Right lobe of liver (tissue), 6 donors: ENCODE data around the gene MCUR1. TPM values are rescaled to one million over a fixed set of nuclear protein-coding genes. Genes with fewer than 3 reads are reported as not detected.

Source experiments
- ATAC-seq, 4 donors: fragments of 200-7000 bp; cut with Tn5 transposase; one replicate each; pipeline ENCODE4 v1.9.1; 2020; ENCODE audit warnings: mild to moderate bottlenecking in 4 of 4, moderate library complexity in 4 of 4
- DNase-seq, 3 donors: peaks; one replicate each; pipeline ENCODE4 v3.0.0-alpha.2; 2020
- H3K27ac ChIP-seq, 3 donors: fragments of 200-600 bp; one replicate each; pipeline ENCODE4 v1.8.0; 2022
- H3K27me3 ChIP-seq, 2 donors: fragments of 200-600 bp; one replicate each; pipeline ENCODE4 v1.8.0; 2022
- H3K36me3 ChIP-seq, 4 donors: fragments of 200-600 bp; sonication (generic) in 1 of 4; one replicate each; pipeline versions ENCODE4 v1.5.1 to v1.8.0; 2017 to 2022; ENCODE audit warnings: control low read depth in 1 of 4
- H3K4me1 ChIP-seq, 4 donors: fragments of 200-600 bp; sonication (generic) in 1 of 4; one replicate each; pipeline versions ENCODE4 v1.5.1 to v1.8.0; 2017 to 2022; ENCODE audit warnings: control low read depth in 1 of 4
- H3K4me3 ChIP-seq, 3 donors: fragments of 200-600 bp; one replicate each; pipeline ENCODE4 v1.8.0; 2022
- H3K9me3 ChIP-seq, 4 donors: fragments of 200-600 bp; sonication (generic) in 1 of 4; one replicate each; pipeline versions ENCODE4 v1.5.1 to v1.8.0; 2017 to 2022; ENCODE audit warnings: control low read depth in 1 of 4
- POLR2A ChIP-seq: fragments of 450-650 bp; IDR thresholded peaks from one replicate; pipeline ENCODE4 v1.6.1; 2017; ENCODE audit warnings: antibody characterized with exemption, mild to moderate bottlenecking
- WGBS: methylation state at CpG from one replicate; pipeline ENCODE4 v1.1.6; 2018; ENCODE audit warnings: low coverage, low lambda C conversion rate; ENCODE audit not compliant: insufficient coverage; ENCODE audit errors: missing lambda C conversion rate; 5-methylcytosine and 5-hydroxymethylcytosine counted together
- intact Hi-C, 2 donors: fragments of 100-400 bp; cut with DNase I; formaldehyde crosslinking; loops; one replicate each; pipeline versions ENCODE4 v1.11.2 to v1.14.1; 2022
- total RNA-seq, 6 experiments: library from RNA; depleted of rRNA in 2 of 6; stranded (reverse); fragments of >200 nt in 2 of 6; fragmentation: NEBNext Ultra II Directional in 3 of 6; extraction: Animal tissue kit (Norgen Biotek cat#: 25700) in 3 of 6; gene quantifications; one replicate each; pipeline versions ENCODE4 v1.1.0 to v1.2.4, GENCODE V29; 2016 to 2023
- TF ChIP-seq, protein P1 (sequence below), 4 donors: fragments of 200-600 bp in 3 of 4; fragments of 450-650 bp in 1 of 4; IDR thresholded peaks; one replicate each; pipeline versions ENCODE4 v1.5.1 to v1.8.0; 2016 to 2022; ENCODE audit warnings: antibody characterized with exemption in 4 of 4, mild to moderate bottlenecking in 2 of 4
- donor health status: DM: no; HTN: yes; CAD: no.
- donor health status: DM: no; HTN: no; CAD: no.
- donor health status: DM: no; HTN: no; CAD: no.
- donor health status: DM: no; HTN: yes; CAD: no.
- donor health status: DM: no; HTN: yes; CAD: no.

Gene MCUR1
- total RNA-seq, 6 experiments from 2014 or later = 12.7 to 17.8 (median 15.2) TPM

DNA sequence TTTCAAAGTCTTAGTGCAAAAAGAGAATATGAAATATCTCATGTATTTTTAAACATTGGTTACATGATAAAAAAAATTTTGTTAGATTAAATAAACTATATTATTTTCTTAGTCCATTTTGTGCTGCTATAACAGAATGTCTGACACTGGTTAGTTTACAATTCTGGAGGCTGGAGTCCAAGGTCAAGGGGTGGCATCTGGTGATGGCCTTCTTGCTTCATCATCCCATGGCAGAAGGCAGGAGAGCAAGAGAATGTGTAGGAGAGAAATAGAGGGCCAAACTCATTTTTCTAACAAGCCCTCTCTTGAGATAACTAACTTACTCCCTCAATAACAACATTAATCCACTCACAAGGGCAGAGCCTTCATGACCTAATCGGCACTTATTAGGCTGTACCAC, 11.5 kb upstream of the MCUR1 start:
- 87% methylated on average over 1 of the region's 1 CpG for WGBS
- no peak for TF ChIP-seq POLR2A
- TF ChIP-seq, protein P1, sequence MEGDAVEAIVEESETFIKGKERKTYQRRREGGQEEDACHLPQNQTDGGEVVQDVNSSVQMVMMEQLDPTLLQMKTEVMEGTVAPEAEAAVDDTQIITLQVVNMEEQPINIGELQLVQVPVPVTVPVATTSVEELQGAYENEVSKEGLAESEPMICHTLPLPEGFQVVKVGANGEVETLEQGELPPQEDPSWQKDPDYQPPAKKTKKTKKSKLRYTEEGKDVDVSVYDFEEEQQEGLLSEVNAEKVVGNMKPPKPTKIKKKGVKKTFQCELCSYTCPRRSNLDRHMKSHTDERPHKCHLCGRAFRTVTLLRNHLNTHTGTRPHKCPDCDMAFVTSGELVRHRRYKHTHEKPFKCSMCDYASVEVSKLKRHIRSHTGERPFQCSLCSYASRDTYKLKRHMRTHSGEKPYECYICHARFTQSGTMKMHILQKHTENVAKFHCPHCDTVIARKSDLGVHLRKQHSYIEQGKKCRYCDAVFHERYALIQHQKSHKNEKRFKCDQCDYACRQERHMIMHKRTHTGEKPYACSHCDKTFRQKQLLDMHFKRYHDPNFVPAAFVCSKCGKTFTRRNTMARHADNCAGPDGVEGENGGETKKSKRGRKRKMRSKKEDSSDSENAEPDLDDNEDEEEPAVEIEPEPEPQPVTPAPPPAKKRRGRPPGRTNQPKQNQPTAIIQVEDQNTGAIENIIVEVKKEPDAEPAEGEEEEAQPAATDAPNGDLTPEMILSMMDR (IDR thresholded peaks at IDR 0.05) = no peak
- no peaks in the 10 kb centered on the region for H3K4me1 ChIP-seq
- no peaks in the 10 kb centered on the region for H3K27me3 ChIP-seq
- intact Hi-C loops = no loop called here
- DNase-seq = no peak
- H3K9me3 ChIP-seq = no peaks in the 10 kb centered on the region
- ATAC-seq = peak in 1 of 4 donors; percentile 50
- H3K27ac ChIP-seq = no peak overlapping the region
- no peaks in the 10 kb centered on the region for H3K36me3 ChIP-seq
- no peak overlapping the region for H3K4me3 ChIP-seq

DNA sequence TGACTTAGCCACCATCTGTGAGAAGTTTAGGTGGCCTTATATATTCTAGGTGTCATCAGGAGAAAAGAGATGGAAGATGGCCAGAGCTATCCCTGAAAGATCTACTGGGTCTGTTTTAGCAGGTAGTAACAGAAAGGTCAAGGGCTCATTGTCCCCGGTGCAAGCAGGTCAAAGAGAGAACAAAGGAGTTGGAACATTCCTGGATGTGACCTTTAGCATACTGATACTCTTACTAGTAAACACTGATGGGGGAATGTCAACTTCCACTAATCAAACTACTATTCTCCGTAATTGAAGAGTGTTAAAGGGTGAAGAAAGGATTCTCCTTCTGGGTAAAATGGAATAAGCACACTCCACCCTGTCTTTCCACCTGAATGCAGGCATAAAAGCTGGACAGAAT, 4.0 kb upstream of the MCUR1 start:
- Histone ChIP-seq H3K9me3 (no peaks in the 10 kb centered on the region), H3K4me3 (no peak overlapping the region), H3K36me3 (no peaks in the 10 kb centered on the region), H3K4me1 (peaks cover 0 to 8% (median 3%) of the 10 kb centered on the region in 4 donors), H3K27ac (no peak overlapping the region), H3K27me3 (no peaks in the 10 kb centered on the region)
- intact Hi-C loops = no loop called here
- no peak for DNase-seq
- TF ChIP-seq, protein P1 (IDR thresholded peaks at IDR 0.05) = no peak
- no peak for TF ChIP-seq POLR2A
- 49% methylated on average over 2 of the region's 2 CpGs for WGBS
- no peak for ATAC-seq

DNA sequence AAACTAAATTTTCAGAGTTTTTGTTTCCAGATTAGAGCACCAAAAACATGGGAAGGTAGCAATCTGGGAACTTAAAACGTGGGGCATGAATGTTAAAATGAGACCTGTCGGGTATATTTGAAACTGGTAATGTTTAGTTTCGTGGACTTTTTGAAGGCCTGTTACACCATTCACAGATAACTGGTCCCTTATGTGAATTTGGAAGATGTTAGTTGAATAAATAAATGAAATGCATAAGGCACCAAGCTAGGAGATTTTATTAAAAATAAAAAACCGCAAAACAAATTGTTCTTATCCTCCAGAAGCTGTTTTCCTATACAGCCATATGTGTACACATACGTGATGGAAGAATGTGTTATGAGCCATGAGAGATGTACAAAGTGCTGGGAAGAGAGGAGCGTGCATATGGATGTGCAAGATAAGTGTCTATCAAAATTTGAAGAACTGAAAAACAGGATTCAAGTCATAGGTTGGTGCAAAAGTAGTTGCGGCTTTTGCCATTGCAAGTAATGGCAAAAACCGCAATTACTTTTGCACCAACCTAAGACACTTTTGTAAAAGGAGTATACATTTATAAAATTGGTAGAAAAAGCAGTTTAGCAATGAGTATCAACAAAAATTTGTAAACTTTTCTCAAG, 700 bp upstream of the MCUR1 start:
- ATAC-seq (no peak), DNase-seq (no peak)
- Histone ChIP-seq H3K36me3 (no peaks in the 10 kb centered on the region), H3K4me1 (peaks cover 0 to 41% (median 5%) of the 10 kb centered on the region in 4 donors), H3K9me3 (no peaks in the 10 kb centered on the region), H3K27ac (peak overlapping the region; percentile 90 to 95 (median 93)), H3K4me3 (peak overlapping the region; percentile 87 to 92 (median 88)), H3K27me3 (no peaks in the 10 kb centered on the region)
- TF ChIP-seq, protein P1 (IDR thresholded peaks at IDR 0.05) = no peak
- no peak for TF ChIP-seq POLR2A
- intact Hi-C loops = no loop called here
- 32% methylated on average over 8 of the region's 8 CpGs for WGBS

DNA sequence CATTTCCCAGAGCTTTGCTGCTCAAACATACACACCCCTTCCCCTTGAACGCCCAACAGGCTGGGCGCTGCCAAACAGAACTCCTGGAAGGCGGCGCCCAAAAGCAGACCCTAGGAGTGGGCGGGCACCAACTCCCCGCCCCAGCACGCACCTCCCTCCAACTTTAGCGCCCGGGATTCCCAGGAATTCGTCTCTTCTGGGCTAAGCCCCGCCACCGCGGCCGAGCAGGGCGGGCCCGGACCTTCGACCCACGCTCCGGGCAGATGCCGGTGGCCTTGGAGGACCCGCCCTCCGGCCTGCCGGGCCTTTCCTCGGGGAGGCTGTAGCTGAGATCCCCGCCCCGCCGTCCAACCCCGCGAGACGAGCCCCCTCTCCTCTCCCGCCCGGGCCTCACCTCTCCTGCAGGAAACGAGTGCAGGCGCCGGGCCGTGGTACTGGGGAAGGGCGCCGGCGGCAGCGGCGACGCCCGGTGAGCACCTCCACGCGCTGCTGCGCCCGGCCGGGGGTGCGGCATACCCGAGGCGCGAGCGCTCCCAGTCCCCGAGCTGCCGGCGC, 659 bp downstream of the MCUR1 start:
- peak overlapping the region; percentile 90 to 95 (median 93) for H3K27ac ChIP-seq
- no peaks in the 10 kb centered on the region for H3K9me3 ChIP-seq
- DNase-seq = peak; percentile 79 to 86 (median 85)
- H3K4me3 ChIP-seq = peak overlapping the region; percentile 87 to 92 (median 88)
- no peak for TF ChIP-seq POLR2A
- TF ChIP-seq, protein P1 (IDR thresholded peaks at IDR 0.05) = no peak
- ATAC-seq = peak; percentile 45 to 72 (median 62)
- intact Hi-C loops = no loop called here
- no peaks in the 10 kb centered on the region for H3K36me3 ChIP-seq
- 0% methylated on average over 3 of the region's 56 CpGs for WGBS
- peaks cover 0 to 42% (median 5%) of the 10 kb centered on the region in 4 donors for H3K4me1 ChIP-seq
- H3K27me3 ChIP-seq = no peaks in the 10 kb centered on the region
